Measurements from ENCODE around the gene TREML2. TPM values are rescaled to one million over a fixed set of nuclear protein-coding genes. Genes with fewer than 3 reads are reported as not detected.

Gene TREML2
- total RNA-seq, 1 donor from 2014 or later: not detected

GRCh38 chr6:41156771-41157170 lies 44.2 kb downstream of the TREML2 start:
- peak overlapping the region; percentile 73 for H3K27ac Mint-ChIP-seq
- no peaks in the 10 kb centered on the region for H3K4me1 Mint-ChIP-seq (ENCODE audit: low read depth)
- H3K27me3 Mint-ChIP-seq: peaks cover 17% of the 10 kb centered on the region
- no peak overlapping the region for H3K4me3 Mint-ChIP-seq (ENCODE audit: low read depth)
- H3K9me3 Mint-ChIP-seq (ENCODE audit: low read depth): no peaks in the 10 kb centered on the region
- TF ChIP-seq CTCF (IDR thresholded peaks at IDR 0.05; ENCODE audit: unreplicated experiment): no peak
- H3K36me3 Mint-ChIP-seq (ENCODE audit: insufficient read depth): no peaks in the 10 kb centered on the region
- no peak for DNase-seq (ENCODE audit: low spot score, unreplicated experiment)

GRCh38 chr6:41156001-41156400 lies 44.9 kb downstream of the TREML2 start:
- DNase-seq (ENCODE audit: low spot score, unreplicated experiment): no peak
- no peak for TF ChIP-seq CTCF (IDR thresholded peaks at IDR 0.05; ENCODE audit: unreplicated experiment)
- H3K27ac Mint-ChIP-seq: no peak overlapping the region
- peaks cover 17% of the 10 kb centered on the region for H3K27me3 Mint-ChIP-seq
- no peaks in the 10 kb centered on the region for H3K4me1 Mint-ChIP-seq (ENCODE audit: low read depth)
- H3K9me3 Mint-ChIP-seq (ENCODE audit: low read depth): no peaks in the 10 kb centered on the region
- no peaks in the 10 kb centered on the region for H3K36me3 Mint-ChIP-seq (ENCODE audit: insufficient read depth)
- H3K4me3 Mint-ChIP-seq (ENCODE audit: low read depth): no peak overlapping the region

GRCh38 chr6:41155132-41155805 lies 45.7 kb downstream of the TREML2 start:
- Mint-ChIP-seq H3K4me1 (ENCODE audit: low read depth) (no peaks in the 10 kb centered on the region), H3K4me3 (ENCODE audit: low read depth) (no peak overlapping the region), H3K36me3 (ENCODE audit: insufficient read depth) (no peaks in the 10 kb centered on the region), H3K27me3 (peaks cover 17% of the 10 kb centered on the region), H3K9me3 (ENCODE audit: low read depth) (no peaks in the 10 kb centered on the region), H3K27ac (no peak overlapping the region)
- no peak for TF ChIP-seq CTCF (IDR thresholded peaks at IDR 0.05; ENCODE audit: unreplicated experiment)
- no peak for DNase-seq (ENCODE audit: low spot score, unreplicated experiment)

GRCh38 chr6:41153992-41154625 lies 46.8 kb downstream of the TREML2 start, which contains the start of gene TREML1:
Gene TREML1 (minus strand): TSS chr6:41154347. CDS start chr6:41154288, 59 bp downstream.
- peaks cover 17% of the 10 kb centered on the region for H3K27me3 Mint-ChIP-seq
- no peaks in the 10 kb centered on the region for H3K4me1 Mint-ChIP-seq (ENCODE audit: low read depth)
- no peak for DNase-seq (ENCODE audit: low spot score, unreplicated experiment)
- H3K36me3 Mint-ChIP-seq (ENCODE audit: insufficient read depth): no peaks in the 10 kb centered on the region
- H3K4me3 Mint-ChIP-seq (ENCODE audit: low read depth): no peak within 1 kb of the TSS
- H3K27ac Mint-ChIP-seq: no peak within 1 kb of the TSS
- TF ChIP-seq CTCF (IDR thresholded peaks at IDR 0.05; ENCODE audit: unreplicated experiment): no peak
- no peaks in the 10 kb centered on the region for H3K9me3 Mint-ChIP-seq (ENCODE audit: low read depth)

DNA sequence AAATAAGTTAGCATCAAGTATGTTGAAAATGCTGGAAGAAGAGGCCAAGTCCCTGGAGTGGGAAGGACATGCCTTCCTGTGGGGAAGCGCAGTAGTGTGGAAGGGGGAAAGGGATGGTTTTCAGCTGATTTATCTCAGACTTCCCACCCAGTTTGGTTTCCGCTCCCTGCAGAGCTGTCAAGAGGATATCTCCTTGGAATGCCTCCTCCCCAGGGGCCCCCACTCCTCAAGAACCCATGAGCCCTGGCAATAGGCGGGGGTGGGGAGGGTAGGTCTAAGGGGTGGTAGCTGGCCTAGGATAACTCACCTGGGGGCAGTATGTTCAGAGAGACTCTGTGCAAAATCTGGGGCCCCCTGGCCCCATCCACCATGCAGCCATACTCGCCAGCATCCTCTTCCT lies 47.5 kb downstream of the TREML2 start:
- DNase-seq (ENCODE audit: low spot score, unreplicated experiment): no peak
- Mint-ChIP-seq H3K4me1 (ENCODE audit: low read depth) (no peaks in the 10 kb centered on the region), H3K27me3 (peaks cover 17% of the 10 kb centered on the region), H3K27ac (no peak overlapping the region), H3K36me3 (ENCODE audit: insufficient read depth) (no peaks in the 10 kb centered on the region), H3K4me3 (ENCODE audit: low read depth) (no peak overlapping the region), H3K9me3 (ENCODE audit: low read depth) (no peaks in the 10 kb centered on the region)
- TF ChIP-seq CTCF (IDR thresholded peaks at IDR 0.05; ENCODE audit: unreplicated experiment): no peak
